Adipose tissue (tissue), 3 donors: ENCODE measurements around the gene KLHL18. TPM values are rescaled to one million over a fixed set of nuclear protein-coding genes. Genes with fewer than 3 reads are reported as not detected.
"Not testable (repeated sequence)": the region's sequence is repeated elsewhere in the genome, so short reads cannot be mapped to it uniquely, and the experiment has no call there.

Experiments
- H3K27ac ChIP-seq: one replicate; pipeline ENCODE4 v1.5.1; 2013; ENCODE audit warnings: low read depth, low read length
- WGBS, 3 donors: extraction: QIAGEN DNeasy Blood & Tissue Kit; methylation state at CpG; one replicate each; pipeline ENCODE4 v1.1.7; 2013; 5-methylcytosine and 5-hydroxymethylcytosine counted together
- polyA plus RNA-seq, 3 donors: library from polyadenylated mRNA; stranded (reverse); fragments of 200-250 nt; gene quantifications; one replicate each; pipeline ENCODE4 v1.2.3, GENCODE V29; 2013
- donor health status: healthy with polysubstance abuse.
- donor health status: Bipolar disorder and iron deficiency.
- donor health status: healthy.

Gene KLHL18
- polyA plus RNA-seq, 3 donors: 5.9 to 32.1 (median 31.9) TPM

DNA sequence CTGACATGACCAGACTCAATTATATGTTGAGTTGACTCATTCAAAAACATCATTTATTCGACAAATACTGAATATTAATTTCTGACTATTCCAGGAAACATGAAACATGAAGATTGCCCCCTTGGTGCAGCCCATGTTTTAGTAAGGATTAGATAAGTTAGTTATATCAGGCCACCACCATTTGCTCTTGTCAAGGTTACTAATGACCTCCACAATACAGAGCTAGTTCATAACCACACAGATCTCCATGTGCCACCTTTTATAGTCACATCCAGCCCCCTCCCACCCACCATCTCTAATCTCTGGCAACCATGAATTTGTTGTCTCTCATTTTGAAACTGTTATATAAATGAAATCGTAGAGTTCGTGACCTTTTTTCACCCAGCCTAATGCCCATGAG lies 15.7 kb downstream of the KLHL18 start:
- H3K27ac ChIP-seq: no peak overlapping the region
- WGBS, 3 donors: 88 to 98% (median 93%) methylated on average over 3 of the region's 3 CpGs

GRCh38 chr3:47299381-47300318 lies 16.9 kb downstream of the KLHL18 start:
- no peak overlapping the region for H3K27ac ChIP-seq
- WGBS, 3 donors: 82 to 84% (median 82%) methylated on average over 9 of the region's 9 CpGs

DNA sequence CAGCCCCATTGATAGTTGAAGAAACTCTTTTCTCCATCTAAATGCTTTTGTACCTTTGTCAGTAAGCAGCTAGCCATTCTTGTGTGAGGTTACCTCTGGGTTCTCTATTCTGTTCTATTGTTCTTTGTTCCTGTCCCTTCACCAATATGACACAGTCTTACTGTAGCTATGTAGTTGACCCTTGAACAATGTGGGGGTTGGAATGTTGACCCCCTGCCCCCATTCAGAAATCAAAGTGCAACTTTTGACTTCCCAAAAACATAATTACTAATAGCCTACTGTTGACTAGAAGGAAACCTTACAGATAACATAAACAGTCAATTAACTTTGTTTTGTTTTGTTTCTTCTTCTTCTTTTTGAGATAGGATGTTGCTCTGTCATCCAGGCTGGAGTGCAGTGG lies 18.7 kb downstream of the KLHL18 start:
- no peak overlapping the region for H3K27ac ChIP-seq

DNA sequence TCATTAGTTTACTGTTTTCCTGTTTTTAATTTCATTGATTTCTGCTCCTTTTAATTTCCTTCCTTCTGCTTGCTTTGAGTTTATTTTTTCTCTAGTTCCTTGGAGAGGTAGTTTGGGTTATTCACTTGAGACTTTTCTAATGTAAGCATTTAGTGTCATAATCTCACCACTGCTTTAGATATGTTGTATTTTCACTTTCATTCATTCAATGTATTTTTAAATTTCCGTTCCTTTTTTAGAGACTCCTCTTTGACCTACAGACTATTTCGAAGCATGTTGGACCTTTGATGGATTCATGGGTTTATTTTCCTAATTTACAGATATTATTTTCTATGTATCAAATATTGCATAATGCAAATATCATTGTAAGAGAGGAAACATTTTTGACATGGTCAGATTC lies 23.3 kb downstream of the KLHL18 start:
- H3K27ac ChIP-seq: no peak overlapping the region
- WGBS, 3 donors: 74 to 88% (median 81%) methylated on average over 2 of the region's 2 CpGs

DNA sequence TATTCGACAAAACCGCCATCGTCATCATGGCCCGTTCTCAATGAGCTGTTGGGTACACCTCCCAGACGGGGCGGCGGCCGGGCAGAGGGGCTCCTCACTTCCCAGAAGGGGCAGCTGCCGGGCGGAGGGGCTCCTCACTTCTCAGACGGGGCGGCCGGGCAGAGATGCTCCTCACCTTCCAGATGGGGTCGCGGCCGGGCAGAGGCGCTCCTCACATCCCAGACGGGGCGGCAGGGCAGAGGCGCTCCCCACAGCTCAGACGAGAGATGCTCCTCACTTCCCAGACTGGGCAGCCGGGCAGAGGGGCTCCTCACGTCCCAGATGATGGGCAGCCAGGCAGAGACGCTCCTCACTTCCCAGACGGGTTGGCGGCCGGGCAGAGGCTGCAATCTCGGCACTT lies 26.5 kb downstream of the KLHL18 start:
- H3K27ac ChIP-seq: not testable (repeated sequence)
- 95 to 98% (median 96%) methylated on average over 23 to 27 of the region's 28 CpGs for WGBS, 3 donors

DNA sequence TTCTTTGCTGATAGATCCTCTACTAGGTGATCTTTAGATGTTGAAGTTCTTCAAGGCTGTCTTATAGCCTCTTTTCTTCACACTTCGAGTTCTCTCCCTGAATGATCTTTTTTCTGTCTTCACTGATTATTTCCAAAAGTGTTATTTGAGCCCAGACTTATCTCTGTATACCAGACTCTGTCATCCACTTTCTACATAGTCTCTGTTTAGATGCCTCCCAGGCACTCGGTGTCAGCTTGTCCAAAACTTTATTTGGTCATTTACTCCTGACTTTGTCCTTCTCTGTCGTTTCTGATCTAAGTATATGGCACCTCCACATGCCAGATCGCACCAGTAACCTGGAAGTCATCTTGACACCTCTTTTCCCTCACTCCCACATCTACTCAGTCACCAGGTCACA lies 27.6 kb downstream of the KLHL18 start:
- H3K27ac ChIP-seq: no peak overlapping the region
- 95 to 97% (median 96%) methylated on average over 4 of the region's 4 CpGs for WGBS, 3 donors

GRCh38 chr3:47313341-47314055 lies 30.8 kb downstream of the KLHL18 start:
- H3K27ac ChIP-seq: no peak overlapping the region
- 89 to 95% (median 90%) methylated on average over 1 of the region's 1 CpG for WGBS, 3 donors

- no peak overlapping the region for H3K27ac ChIP-seq
- WGBS, 3 donors: 92 to 96% (median 94%) methylated on average over 8 of the region's 8 CpGs
These were observed 31.5 kb downstream of the KLHL18 start for GRCh38 chr3:47314056-47314764.

DNA sequence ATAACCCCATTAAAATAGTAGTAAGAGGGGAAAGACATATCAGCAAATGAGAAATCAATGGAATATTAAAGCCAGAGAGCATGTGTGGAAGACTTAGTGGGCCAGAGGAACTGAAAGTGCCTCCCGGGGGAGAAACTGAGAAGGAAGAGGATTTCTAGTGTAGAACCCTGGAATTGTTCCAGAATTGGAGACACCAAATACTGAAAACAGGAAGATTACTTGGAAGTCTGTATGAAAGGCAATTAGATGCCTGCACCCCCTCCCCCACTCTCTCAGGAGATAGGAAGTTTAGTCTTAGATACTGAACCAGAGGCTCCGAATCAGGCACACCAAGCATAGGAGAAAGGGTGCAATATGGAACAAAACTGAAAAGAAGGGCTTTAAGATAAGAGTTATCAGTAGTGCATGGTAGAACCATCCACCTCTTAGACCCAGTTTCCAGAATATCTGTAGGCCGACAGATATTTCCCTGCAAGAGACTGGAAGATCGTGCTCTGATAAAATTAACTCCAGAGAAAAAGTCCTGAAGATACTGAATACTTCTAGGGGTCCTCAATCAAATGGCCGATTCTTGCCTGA lies 32.4 kb downstream of the KLHL18 start:
- no peak overlapping the region for H3K27ac ChIP-seq
- 49 to 74% (median 51%) methylated on average over 5 of the region's 5 CpGs for whole genome bisulfite sequencing, 3 donors

DNA sequence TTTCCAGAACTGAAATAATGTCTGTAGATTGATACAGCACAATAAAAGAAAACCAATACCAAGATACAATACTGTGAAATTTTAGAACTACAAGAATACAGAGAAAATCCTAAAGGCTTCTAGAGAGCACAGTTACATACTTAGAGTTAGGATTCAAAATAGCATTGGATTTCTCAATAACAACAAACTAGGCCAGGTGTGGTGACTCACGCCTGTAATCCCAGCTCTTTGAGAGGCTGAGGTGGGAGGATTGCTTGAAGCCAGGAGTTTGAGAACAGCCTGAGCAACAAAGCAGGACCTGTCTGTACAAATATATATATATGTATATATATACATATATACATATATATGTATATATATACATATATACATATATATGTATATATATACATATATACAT lies 33.4 kb downstream of the KLHL18 start:
- 79 to 100% (median 86%) methylated on average over 1 of the region's 1 CpG for WGBS, 3 donors
- not testable (repeated sequence) for H3K27ac ChIP-seq

DNA sequence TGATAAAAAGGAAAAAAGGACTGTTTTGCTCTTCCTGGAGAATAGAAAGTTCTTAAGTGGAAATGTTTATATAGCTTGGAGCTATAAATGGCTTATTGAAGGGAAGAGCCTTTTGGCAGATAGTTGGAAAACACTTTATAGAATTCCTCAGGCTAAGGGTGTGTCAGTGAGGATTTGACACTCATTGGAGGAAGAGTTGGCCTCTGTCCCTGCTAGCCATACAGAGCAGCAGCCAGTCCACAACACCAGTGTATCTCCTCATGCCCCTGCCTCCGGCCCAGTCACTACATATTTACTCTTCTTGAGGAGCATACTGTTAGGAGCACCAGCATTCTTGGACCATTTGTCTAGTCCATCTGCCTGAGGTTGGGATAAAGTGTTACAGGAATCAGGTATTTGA lies 36.2 kb downstream of the KLHL18 start:
- H3K27ac ChIP-seq: no peak overlapping the region
- WGBS, 3 donors: 70 to 82% (median 78%) methylated on average over 1 of the region's 1 CpG

- 48 to 49% (median 49%) methylated on average over 2 of the region's 2 CpGs for WGBS, 3 donors
- no peak overlapping the region for H3K27ac ChIP-seq
These were observed 37.2 kb downstream of the KLHL18 start for GRCh38 chr3:47319956-47320355.

DNA sequence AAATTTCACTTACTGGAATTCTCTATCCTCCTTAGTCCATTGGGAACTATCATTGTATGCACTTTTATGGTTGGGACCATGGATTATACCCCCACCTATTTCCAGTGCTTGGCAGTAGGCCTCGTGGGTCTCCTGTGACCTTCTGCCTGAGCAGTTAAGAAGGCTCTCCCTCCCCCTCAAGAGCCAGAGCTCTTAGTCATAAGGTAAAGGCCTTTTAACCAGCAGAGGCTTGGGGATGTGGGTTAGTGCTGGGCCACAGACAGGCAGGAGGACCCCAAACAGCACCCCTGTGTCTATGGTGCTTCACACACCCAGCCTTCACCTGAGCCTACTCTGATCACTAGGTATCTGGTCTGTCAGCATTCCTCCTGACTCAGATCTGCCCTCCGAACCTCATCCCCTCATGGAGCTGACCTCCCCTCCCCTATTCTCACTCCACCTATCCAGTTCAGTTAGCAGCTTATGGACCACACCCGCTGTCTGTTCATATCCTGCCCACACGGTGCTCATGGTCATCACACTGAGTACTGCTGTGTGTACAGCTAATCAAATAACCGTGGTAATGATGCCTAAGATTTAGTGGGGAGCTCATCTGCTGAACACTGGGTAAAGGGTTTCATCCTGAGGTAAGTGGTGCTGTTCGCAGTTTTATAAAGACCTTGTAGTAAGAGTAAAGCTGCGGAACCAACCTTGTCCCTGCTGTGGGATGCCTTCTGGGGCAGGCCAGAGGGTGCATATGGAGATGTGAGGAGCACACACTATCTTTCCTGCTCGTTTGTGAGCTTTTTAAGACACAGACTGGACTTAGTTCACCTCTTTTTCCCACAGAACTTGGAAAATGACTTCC lies 40.9 kb downstream of the KLHL18 start:
- WGBS, 3 donors: 79 to 83% (median 80%) methylated on average over 8 of the region's 8 CpGs
- no peak overlapping the region for H3K27ac ChIP-seq

DNA sequence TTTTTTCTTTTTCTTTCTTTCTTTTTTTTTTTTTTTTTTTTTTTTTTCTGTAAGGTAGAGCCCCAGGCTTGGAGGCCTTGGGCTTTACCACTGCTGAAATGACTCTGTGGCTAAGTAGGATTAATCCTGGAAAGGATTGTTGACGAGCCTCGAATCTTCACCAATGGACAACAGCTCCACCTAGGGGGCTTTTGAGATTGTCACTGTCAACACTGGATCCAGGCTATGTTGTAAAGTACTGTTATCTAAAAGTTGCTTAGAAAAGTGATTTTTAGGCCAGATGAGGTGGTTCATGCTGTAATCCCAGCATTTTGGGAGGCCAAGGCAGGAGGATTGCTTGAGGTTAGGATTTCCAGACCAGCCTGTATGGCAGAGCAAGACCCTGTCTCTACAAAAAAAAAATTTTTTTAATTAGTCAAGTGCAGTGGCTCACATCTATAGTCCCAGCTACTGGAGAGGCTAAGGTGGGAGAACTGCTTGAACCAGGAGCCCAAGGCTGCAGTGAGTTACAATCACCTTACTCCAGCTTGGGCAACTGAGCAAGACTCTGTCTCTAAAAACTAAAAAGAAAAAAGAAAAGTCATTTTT lies 41.6 kb downstream of the KLHL18 start:
- WGBS, 3 donors: 1 to 5% (median 3%) methylated on average over 2 of the region's 2 CpGs
- no peak overlapping the region for H3K27ac ChIP-seq

DNA sequence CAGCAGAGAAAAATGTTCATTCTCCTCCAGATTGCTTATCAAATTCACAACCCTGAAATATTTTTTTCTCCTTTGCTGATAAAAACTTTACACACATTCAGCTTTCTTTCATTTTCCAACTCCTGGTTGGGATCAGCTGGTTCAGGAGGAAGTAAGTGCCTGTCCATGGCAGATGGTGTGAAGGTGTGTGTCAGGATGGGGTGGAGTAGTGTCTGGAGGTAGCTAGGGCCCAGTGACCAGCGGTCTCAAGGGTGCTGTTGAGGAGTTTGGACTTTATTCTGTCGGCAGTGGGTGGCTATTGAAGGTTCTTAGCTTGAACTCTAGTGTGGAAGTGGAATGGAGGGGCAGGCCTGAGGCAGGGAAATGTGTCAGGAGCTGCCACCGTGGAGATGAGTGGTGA lies 51.2 kb downstream of the KLHL18 start:
- WGBS, 3 donors: 69 to 81% (median 77%) methylated on average over 3 of the region's 3 CpGs
- H3K27ac ChIP-seq: no peak overlapping the region

GRCh38 chr3:47337656-47338055 lies 54.9 kb downstream of the KLHL18 start:
- 85 to 90% (median 89%) methylated on average over 5 of the region's 5 CpGs for WGBS, 3 donors
- no peak overlapping the region for H3K27ac ChIP-seq

GRCh38 chr3:47339951-47340350 lies 57.2 kb downstream of the KLHL18 start:
- H3K27ac ChIP-seq: no peak overlapping the region
- WGBS, 3 donors: 88 to 98% (median 93%) methylated on average over 2 of the region's 2 CpGs

GRCh38 chr3:47340866-47341265 lies 58.1 kb downstream of the KLHL18 start:
- WGBS, 3 donors: 83 to 90% (median 88%) methylated on average over 2 of the region's 2 CpGs
- no peak overlapping the region for H3K27ac ChIP-seq
